ENCODE data around the gene NUDT8.

DNA sequence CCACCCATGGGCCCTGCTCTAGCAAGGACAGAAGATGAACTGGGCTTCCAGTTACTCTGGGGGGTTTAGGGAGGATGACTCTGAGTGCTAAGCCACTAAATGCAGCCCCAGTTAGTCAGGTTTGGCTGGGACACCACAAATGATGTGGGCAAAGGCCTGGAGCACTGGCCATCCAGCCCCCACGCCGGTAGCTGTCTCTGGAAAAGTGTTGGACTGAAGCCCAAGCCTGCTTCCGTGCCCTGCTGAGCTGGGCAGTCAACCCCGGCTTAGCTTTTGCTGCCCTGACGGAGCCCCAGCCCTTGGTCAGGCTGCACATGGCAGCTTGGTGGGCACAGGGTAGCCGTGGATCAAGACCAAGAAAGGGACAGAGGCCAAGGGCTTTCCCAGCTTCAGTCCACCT lies 51.8 kb downstream of the NUDT8 start:
- TF ChIP-seq, protein P1, sequence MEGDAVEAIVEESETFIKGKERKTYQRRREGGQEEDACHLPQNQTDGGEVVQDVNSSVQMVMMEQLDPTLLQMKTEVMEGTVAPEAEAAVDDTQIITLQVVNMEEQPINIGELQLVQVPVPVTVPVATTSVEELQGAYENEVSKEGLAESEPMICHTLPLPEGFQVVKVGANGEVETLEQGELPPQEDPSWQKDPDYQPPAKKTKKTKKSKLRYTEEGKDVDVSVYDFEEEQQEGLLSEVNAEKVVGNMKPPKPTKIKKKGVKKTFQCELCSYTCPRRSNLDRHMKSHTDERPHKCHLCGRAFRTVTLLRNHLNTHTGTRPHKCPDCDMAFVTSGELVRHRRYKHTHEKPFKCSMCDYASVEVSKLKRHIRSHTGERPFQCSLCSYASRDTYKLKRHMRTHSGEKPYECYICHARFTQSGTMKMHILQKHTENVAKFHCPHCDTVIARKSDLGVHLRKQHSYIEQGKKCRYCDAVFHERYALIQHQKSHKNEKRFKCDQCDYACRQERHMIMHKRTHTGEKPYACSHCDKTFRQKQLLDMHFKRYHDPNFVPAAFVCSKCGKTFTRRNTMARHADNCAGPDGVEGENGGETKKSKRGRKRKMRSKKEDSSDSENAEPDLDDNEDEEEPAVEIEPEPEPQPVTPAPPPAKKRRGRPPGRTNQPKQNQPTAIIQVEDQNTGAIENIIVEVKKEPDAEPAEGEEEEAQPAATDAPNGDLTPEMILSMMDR (conservative IDR thresholded peaks at IDR 0.05), result no peak
- TF ChIP-seq ZFX (IDR thresholded peaks at IDR 0.05), result no peak

All from C4-2B (cell line).